T-helper 2 cell (primary cell): ENCODE data around the gene ZDHHC14.
A peak's percentile ranks its signal among the peaks of the same experiment; 100 is the strongest.
"Not testable (repeated sequence)": the region's sequence is repeated elsewhere in the genome, so short reads cannot be mapped to it uniquely, and the experiment has no call there.

ENCODE experiments used
- DNase-seq, 5 experiments: peaks; one replicate each; pipeline versions ENCODE4 v3.0.0 to v3.0.0-alpha.2; 2012 to 2022

ZDHHC14 gene

GRCh38 chr6:157575436-157576145, 194.6 kb downstream of the ZDHHC14 start:
- DNase-seq, result no peak

DNA sequence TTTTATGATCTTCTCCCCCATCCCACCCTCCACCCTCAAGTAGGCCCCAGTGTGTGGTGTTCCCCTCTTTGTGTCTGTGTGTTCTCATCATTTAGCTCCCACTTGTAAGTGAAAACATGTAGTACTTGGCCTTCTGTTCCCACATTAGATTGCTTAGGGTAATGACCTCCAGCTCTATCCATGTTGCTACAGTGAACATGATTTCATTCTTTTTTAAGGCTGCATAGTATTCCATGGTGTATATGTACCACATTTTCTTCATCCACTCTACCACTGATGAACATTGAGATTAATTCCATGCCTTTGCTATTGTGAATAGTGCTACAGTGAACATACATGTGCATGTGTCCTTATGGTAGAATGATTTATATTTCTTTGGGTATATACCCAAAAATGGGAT, 196.0 kb downstream of the ZDHHC14 start:
- not testable (repeated sequence) for DNase-seq

- not testable (repeated sequence) for DNase-seq
These were observed 197.5 kb downstream of the ZDHHC14 start for GRCh38 chr6:157578527-157578926.

- no peak for DNase-seq
These were observed 198.6 kb downstream of the ZDHHC14 start for GRCh38 chr6:157579467-157580031.

DNA sequence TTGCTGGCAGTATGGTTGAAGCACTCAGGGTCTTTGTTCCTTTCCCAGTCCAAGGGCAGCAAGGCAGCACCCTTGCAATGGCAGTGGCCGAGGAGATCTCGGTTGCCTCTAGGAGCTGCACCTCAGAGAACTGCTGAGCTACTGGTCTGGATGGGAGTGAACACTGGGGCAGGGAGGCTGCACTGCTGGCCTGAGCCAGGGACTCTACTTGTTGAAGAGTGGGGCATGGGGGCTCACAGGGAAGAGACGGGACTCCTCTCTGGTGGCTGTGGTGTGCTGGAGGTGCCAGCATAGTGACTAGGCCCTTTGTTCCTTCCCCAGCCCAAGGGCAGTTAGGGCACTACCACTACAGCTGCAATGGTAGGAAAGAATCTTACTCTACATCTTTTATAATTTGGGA, 203.0 kb downstream of the ZDHHC14 start:
- no peak for DNase-seq

DNA sequence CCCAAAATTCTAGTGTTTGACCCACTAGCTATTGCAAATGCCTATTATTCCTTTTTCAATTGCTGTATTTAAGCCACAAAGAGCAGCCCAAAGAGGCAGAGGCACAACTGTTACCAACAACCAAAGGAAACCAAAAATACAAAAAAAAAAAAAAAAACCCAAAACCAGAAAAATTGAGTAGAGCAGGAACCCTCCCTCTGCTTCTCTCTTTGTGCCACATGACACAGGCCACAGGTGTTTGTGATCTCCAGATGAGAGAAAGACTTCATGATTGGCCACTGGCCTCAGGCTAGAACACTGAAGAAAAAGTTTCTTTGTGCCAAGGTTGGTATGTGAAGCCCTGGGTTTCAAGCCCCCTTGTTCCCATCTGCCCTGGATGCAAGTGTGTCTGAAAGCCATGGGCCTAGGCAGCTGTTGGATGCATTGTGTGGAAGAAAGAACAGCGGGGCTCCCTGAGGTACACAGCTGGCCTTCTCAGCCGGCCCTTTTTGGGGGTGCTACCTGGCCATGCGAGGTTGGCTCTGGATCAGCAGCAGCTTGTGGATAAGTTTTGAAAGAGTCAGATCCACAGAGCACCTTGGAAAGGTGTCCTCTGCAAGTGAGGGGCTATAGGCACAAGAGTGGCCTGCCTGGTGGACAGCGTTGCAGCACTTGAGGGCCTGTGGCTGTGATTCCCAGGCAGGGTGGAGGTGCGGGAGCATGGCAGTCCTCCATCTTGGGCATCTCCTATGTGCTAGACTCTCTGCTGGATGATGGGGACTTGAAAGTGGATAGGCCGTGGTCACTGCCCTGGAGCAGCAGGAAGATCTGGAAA, 204.5 kb downstream of the ZDHHC14 start:
- no peak for DNase-seq

- no peak for DNase-seq
These were observed 205.1 kb downstream of the ZDHHC14 start for GRCh38 chr6:157586088-157586414.

DNA sequence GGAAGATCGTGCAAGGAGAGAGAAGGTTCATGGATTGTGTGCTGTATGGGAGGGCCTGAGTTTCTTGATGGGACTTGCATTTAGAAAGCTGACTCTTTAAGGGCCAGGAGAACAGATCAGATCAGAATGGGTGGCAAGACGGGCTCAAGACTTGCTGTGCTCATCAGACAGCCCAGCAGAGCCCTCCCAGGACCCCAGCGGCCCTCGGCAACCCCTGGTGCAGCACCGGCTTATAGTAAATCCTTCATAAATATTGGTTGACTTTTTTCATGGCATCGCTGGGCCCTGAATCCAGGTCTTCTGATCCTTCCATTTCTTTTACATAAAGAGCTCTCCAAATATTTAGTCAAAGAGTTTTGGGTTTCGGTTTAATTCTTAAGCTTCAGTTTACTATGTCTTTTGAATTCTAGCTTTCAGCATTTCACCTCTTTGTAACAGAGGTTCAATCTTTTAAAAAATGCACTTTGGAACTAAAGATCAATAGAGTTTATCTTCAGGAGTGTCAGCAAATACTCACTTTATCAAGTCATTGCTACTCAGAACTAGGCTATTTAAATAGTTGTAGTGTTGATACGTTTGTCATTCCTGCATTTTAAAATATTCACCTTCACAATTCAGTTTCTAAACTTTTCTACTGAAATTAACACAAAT, 205.6 kb downstream of the ZDHHC14 start:
- no peak for DNase-seq

- DNase-seq, result no peak
These were observed 206.3 kb downstream of the ZDHHC14 start for GRCh38 chr6:157587127-157587926.

GRCh38 chr6:157590654-157591053, 209.7 kb downstream of the ZDHHC14 start:
- not testable (repeated sequence) for DNase-seq

DNA sequence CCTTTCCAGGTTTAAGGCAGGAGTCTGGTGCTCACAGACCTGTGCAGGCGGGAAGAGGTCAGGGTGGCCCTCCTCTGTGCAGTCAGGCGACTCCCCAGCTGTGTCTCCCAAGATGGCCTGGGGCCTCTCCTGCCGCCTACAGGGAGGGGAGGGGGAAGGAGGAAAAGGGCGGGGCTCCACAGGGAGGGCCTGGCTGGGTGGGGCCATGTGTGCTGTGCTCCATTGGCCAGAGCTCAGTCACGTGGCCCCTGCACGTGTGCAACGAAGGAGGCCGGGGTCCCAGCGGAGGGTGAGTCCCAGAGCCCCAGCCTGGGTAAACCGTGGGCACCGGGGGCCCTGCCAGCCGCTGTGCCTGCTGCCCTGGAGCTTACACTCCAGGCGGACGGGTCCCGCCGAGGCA, 211.6 kb downstream of the ZDHHC14 start:
- DNase-seq, result no peak

GRCh38 chr6:157592980-157593379, 212.0 kb downstream of the ZDHHC14 start:
- no peak for DNase-seq

DNA sequence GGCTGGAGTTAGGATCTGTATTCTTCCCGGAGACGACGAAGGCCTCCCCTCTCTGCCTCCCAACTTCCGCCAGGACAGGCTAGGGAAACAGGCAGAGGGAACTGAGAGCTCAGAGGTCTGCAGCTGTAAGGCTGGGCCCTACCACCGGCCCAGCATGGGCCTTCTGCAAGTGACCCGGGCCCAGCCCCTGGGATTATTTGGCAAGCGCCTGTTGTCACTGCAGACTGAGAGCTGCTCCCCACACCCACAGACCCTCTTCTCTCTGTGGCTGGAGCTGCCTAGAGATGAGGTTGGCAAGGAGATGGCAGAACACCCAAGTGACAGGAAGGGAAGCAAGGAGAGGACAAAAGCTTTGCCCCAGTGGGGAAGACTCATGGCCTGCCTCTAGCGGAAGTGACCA, 212.6 kb downstream of the ZDHHC14 start:
- DNase-seq, result no peak

GRCh38 chr6:157594292-157594691, 213.3 kb downstream of the ZDHHC14 start:
- DNase-seq, result no peak

- no peak for DNase-seq
These were observed 214.8 kb downstream of the ZDHHC14 start for GRCh38 chr6:157595768-157596167.

- DNase-seq, result no peak
These were observed 215.5 kb downstream of the ZDHHC14 start for GRCh38 chr6:157596461-157596860.

DNA sequence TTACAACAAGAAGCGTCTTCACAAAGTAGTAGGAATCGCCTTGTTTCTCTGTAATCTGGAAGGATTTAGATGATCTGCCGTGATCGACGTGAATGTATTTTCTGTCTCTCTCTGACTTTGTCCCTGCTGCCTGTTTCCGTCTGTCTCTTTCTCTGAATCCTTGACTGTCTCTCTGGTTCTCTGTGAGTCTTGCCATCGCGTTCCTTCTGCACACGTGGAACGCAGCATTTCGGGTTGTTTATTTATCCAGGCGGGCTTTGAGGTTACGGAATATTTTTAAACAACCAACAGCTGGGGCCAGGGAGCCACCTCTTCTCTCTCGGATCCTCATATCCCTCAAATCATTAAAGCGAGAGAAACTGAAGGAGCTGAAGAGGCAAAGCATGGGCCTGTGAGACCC, 215.9 kb downstream of the ZDHHC14 start:
- DNase-seq, result no peak

DNA sequence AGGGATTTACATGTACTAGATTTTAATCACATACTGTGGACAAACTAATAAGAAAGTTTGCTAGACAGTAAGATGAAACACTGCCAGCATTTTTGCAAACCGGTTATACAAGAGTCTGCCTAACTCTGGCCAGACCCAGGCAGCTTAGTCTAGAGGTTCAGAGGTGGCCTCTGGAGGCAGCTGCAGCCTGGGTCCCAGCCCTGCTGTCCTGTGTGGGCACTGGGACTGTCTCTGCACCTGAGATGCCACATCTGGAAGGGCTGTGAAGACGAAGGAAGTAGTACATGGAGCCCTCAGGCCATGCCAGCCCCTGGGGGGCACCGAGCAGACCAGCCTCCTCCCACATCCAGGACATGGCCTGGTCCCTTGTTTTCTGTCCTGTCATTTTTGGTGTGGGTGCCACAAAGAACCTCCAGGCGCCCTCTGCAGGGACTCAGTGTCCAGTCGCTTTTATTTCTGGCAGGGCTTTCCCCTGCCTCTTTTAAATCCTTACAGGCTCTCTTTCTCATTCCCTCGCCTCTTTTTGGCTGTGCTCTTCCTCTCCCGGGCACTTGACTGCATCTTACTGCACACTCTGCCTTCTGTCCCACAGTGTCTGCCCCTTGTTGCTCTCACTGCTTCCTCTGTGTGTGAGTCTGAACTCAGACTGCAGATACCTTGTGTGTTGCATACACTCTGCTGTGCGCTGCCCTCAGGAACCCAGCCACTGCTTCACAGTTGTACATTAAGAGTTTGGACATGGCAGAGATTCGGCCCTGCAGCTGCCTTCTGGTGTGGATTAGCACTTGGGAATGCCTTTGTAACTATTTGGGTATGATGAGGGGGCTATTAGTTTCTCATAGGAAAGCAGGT, 216.7 kb downstream of the ZDHHC14 start:
- peak in 2 of 5 experiments; percentile 12 to 59 for DNase-seq

GRCh38 chr6:157599191-157599590, 218.2 kb downstream of the ZDHHC14 start:
- no peak for DNase-seq

DNA sequence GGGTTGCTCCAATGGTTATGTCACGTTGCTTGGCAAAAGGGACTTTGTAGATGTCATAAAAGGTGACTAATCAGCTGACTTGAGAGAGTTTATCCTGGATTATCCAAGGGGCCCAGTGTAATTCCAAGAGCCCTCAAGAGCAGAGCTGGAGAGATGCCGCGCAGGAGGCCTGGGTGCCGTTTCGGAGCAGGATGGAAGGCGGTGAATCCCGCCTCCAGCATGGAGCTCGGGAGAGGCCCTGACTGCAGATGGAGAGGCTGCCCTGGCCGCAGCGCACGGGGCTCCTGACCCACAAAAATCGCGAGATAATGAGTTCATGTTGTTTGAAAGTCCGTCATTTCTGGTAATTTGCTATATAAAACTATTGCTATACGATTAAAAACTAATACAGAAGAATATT, 219.8 kb downstream of the ZDHHC14 start:
- no peak for DNase-seq

DNA sequence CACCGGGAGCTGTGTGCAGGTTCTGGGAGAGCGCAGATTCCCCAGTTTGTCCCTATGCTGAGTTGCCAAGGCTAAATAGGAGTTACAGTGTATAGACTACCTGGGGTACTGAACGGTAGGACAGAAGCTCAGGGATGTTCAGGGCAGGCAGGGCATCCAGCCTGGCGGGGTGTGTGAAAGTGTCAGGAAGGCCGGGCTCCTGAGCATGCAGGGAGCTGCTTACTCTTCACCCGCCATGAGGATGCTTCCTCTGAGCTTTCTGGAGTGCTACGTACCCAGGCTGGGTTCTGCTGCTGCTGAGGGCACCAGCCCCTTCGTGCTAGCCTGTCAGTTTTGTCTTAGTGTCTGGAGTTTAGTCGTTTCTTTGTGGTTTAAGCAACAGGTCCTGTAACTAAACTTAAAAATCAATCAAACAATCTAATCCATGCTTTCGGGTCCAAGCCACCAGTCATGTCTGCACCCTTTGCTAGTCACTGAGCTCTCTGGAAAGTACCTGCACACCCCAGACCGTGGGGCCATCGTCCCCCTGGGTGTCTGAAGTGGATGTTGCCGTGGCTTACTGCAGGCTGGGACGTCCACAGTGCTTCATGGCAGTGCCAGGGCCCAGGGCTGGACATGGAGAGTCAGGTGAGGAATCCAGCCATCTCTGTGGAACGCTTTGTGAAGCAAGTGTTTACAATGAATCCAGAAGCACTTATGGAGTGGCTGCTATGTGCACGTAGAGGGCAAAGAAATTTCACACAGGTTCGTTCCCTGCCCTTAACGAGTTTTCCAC, 221.7 kb downstream of the ZDHHC14 start:
- no peak for DNase-seq
